ENCODE results near the gene SMIM5. TPM values are rescaled to one million over a fixed set of nuclear protein-coding genes. Genes with fewer than 3 reads are reported as not detected.

SMIM5 gene
- total RNA-seq, 1 donor from 2014 or later = 1.7 TPM

DNA sequence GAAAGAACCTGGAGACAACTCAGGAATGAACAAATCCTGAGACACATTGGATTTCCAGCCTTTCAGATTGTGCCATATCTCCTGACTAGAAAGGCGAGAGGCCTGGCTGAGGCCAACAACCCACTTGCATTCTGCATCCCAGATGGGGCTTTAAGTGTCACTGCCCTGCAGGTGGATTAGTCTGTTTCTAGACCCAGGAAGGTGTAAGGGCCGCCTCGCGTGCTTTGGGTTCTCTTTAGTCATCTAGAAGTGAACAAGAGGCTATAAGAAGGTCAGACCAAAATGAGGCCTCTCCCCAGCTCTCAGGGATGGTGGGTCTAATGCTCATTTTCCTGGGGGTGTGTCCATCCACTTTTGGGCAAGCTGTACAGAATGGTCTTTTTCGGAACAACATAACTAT, 38.8 kb downstream of the SMIM5 start:
- H3K27me3 ChIP-seq (ENCODE audit: control insufficient read depth, insufficient read depth, low read length) = no peaks in the 10 kb centered on the region
- no peak for DNase-seq (ENCODE audit: low read depth)
- TF ChIP-seq, protein P1, sequence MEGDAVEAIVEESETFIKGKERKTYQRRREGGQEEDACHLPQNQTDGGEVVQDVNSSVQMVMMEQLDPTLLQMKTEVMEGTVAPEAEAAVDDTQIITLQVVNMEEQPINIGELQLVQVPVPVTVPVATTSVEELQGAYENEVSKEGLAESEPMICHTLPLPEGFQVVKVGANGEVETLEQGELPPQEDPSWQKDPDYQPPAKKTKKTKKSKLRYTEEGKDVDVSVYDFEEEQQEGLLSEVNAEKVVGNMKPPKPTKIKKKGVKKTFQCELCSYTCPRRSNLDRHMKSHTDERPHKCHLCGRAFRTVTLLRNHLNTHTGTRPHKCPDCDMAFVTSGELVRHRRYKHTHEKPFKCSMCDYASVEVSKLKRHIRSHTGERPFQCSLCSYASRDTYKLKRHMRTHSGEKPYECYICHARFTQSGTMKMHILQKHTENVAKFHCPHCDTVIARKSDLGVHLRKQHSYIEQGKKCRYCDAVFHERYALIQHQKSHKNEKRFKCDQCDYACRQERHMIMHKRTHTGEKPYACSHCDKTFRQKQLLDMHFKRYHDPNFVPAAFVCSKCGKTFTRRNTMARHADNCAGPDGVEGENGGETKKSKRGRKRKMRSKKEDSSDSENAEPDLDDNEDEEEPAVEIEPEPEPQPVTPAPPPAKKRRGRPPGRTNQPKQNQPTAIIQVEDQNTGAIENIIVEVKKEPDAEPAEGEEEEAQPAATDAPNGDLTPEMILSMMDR (IDR thresholded peaks at IDR 0.05; ENCODE audit: insufficient read depth, low read length, poor library complexity, severe bottlenecking) = no peak
- no peaks in the 10 kb centered on the region for H3K36me3 ChIP-seq (ENCODE audit: control insufficient read depth, insufficient read depth, low read length)
- no peak overlapping the region for H3K4me3 ChIP-seq (ENCODE audit: low read depth, low read length)

DNA sequence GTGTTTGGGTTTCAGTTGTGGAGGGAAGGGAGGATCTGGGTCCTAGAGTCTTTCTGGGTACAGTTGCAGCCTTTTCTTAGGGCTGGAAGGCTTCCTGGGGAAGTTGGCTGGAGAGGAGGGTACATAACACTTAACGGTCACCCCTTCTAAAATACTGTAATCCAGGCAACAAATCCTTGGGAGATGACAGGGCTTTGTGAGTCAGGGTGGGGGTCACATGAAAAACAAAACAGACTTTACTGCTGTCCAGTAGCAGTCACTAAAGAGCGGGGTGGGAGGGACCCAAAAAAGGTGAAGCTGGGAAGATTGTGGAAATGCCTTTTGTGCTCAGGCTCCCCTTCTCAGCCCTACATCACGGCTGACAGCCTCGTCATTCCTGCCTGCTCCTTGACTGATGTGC, 40.3 kb downstream of the SMIM5 start:
- no peak for DNase-seq (ENCODE audit: low read depth)
- TF ChIP-seq, protein P1 (IDR thresholded peaks at IDR 0.05; ENCODE audit: insufficient read depth, low read length, poor library complexity, severe bottlenecking) = no peak
- Histone ChIP-seq H3K36me3 (ENCODE audit: control insufficient read depth, insufficient read depth, low read length) (no peaks in the 10 kb centered on the region), H3K4me3 (ENCODE audit: low read depth, low read length) (no peak overlapping the region), H3K27me3 (ENCODE audit: control insufficient read depth, insufficient read depth, low read length) (no peaks in the 10 kb centered on the region)

DNA sequence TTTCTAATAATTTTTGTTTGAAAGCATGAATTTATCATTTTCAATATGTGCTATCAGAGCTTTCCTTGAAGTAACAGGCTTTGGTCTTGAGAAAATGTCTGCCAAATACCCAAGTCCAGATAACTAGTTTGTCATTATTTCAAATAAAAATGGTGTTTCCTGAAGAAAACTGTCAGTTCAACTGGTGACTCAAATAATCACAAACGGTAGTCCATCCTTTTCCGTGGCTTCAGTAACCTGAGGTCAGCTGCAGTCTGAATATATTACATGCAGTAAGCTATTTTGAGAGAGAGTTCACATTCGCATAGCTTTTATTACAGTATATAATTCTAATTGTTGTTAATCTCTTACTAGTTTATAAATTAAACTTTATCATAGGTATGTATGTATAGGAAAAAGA, 43.2 kb downstream of the SMIM5 start:
- no peak for DNase-seq (ENCODE audit: low read depth)
- Histone ChIP-seq H3K27me3 (ENCODE audit: control insufficient read depth, insufficient read depth, low read length) (no peaks in the 10 kb centered on the region), H3K36me3 (ENCODE audit: control insufficient read depth, insufficient read depth, low read length) (no peaks in the 10 kb centered on the region), H3K4me3 (ENCODE audit: low read depth, low read length) (no peak overlapping the region)
- TF ChIP-seq, protein P1 (IDR thresholded peaks at IDR 0.05; ENCODE audit: insufficient read depth, low read length, poor library complexity, severe bottlenecking) = no peak

DNA sequence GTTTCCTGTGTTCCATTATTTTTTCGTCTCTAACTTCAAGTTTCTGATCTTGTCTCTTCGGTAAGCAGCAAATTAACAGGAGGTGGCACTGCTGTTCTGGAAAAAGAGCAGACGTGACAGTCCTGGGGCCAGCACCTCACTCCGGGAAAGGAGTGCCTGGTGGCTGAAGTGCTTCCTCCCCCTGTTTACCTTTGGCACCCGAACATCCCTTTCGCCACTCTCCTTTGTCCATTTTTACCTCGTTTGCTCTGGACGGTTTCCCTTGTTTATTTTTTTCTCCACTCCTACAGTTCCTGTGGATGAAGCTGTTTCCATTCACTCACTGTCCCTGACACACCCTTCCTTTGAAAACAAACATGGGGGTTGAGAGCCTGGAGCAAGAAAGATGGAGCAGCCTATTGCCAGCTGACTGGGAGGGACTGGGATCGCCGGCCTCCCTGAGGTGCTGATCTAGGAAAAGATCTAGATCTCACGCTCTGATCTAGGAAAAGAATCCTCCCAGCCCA, 46.5 kb downstream of the SMIM5 start:
- H3K4me3 ChIP-seq (ENCODE audit: low read depth, low read length) = no peak overlapping the region
- H3K36me3 ChIP-seq (ENCODE audit: control insufficient read depth, insufficient read depth, low read length) = no peaks in the 10 kb centered on the region
- H3K27me3 ChIP-seq (ENCODE audit: control insufficient read depth, insufficient read depth, low read length) = no peaks in the 10 kb centered on the region
- no peak for DNase-seq (ENCODE audit: low read depth)
- TF ChIP-seq, protein P1 (IDR thresholded peaks at IDR 0.05; ENCODE audit: insufficient read depth, low read length, poor library complexity, severe bottlenecking) = no peak

DNA sequence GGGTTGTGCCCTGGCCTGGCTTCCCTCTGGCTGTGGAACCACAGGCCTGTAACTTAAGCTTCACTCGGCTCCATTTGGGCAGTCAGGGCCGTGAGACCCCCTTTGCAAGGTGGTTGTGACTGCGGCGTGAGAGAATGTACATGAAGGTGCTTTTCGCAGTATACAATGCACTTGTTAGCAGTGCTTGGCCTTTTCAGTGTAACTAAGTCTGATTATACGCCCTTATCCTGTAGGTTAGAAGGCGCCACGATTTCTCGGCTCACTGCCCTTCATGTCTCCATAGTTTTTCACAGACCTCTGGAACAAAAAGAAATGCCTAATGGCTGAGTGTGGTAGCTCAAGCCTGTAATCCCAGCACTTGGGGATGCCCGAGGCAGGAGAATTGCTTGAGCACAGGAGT, 47.2 kb downstream of the SMIM5 start:
- no peak for DNase-seq (ENCODE audit: low read depth)
- no peak overlapping the region for H3K4me3 ChIP-seq (ENCODE audit: low read depth, low read length)
- TF ChIP-seq, protein P1 (IDR thresholded peaks at IDR 0.05; ENCODE audit: insufficient read depth, low read length, poor library complexity, severe bottlenecking) = no peak
- no peaks in the 10 kb centered on the region for H3K36me3 ChIP-seq (ENCODE audit: control insufficient read depth, insufficient read depth, low read length)
- H3K27me3 ChIP-seq (ENCODE audit: control insufficient read depth, insufficient read depth, low read length) = no peaks in the 10 kb centered on the region

DNA sequence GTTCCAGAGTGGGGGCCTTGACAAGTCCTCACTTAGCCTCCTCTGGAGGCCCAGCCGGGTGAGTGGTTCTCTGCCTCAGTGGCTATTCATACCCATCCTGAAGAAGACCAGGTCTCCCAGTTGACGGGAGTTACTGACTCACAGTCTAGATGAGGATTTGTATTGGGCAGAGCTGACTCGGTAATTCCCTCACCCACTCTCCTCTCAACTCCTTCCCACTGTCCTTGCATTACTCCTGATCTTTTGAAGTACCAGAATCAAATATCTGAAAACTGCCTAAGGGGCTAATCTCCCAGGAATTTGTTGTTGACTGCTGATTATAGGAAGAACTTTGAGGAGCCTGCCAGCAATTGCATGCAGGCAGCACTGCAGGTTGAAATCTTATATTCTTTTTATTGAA, 48.1 kb downstream of the SMIM5 start:
- Histone ChIP-seq H3K4me3 (ENCODE audit: low read depth, low read length) (no peak overlapping the region), H3K27me3 (ENCODE audit: control insufficient read depth, insufficient read depth, low read length) (no peaks in the 10 kb centered on the region), H3K36me3 (ENCODE audit: control insufficient read depth, insufficient read depth, low read length) (no peaks in the 10 kb centered on the region)
- TF ChIP-seq, protein P1 (IDR thresholded peaks at IDR 0.05; ENCODE audit: insufficient read depth, low read length, poor library complexity, severe bottlenecking) = no peak
- no peak for DNase-seq (ENCODE audit: low read depth)

All from kidney epithelial cell (primary cell).